Endothelial cell of umbilical vein (primary cell): ENCODE results near the gene MLX. TPM values are rescaled to one million over a fixed set of nuclear protein-coding genes. Genes with fewer than 3 reads are reported as not detected.

Experiments
- BruUV-seq: library from RNA; stranded (reverse); fragments of 400-500 nt; replicated peaks from 2 replicates; lab custom pipeline; 2021; lab: Mats Ljungman, UMichigan
- CTCF ChIA-PET: fragments of 300-600, 350-600 bp; sonication (Branson Sonifier 250); formaldehyde crosslinking; loops from one replicate; lab custom pipeline; 2021; ENCODE audit warnings: antibody characterized with exemption, inconsistent platforms; lab: Charles Lee
- POLR2A ChIA-PET: fragments of 300-600, 350-600 bp; sonication (Branson Sonifier 250); formaldehyde crosslinking; loops from one replicate; lab custom pipeline; 2021; ENCODE audit warnings: antibody characterized with exemption, inconsistent platforms; lab: Charles Lee
- DNase-seq: peaks from one replicate; pipeline ENCODE4 v3.0.0-alpha.2; 2011; ENCODE audit warnings: low read depth, low spot score
- FAIRE-seq: peaks from 2 replicates; lab custom pipeline; 2011; peaks lifted over from hg19 to GRCh38; lab: Jason Lieb, UNC
- H2AFZ ChIP-seq: 2 replicates; pipeline ENCODE4 v1.6.0; 2012; ENCODE audit warnings: low read depth, low read length, control low read depth, inconsistent platforms
- H3K27ac ChIP-seq: 2 replicates; pipeline ENCODE4 v1.5.1; 2011; ENCODE audit warnings: low read depth, mild to moderate bottlenecking, control low read depth, low read length, moderate library complexity; ENCODE audit not compliant: insufficient read depth
- H3K27me3 ChIP-seq, 2 experiments: 2 replicates each; pipeline versions ENCODE4 v1.6.0 to v1.6.1; 2011; ENCODE audit warnings: low read length in 2 of 2, mixed read lengths in 1 of 2; ENCODE audit not compliant: control insufficient read depth in 2 of 2, insufficient read depth in 2 of 2
- H3K36me3 ChIP-seq, 2 experiments: 2 replicates in 1 of 2; 3 replicates in 1 of 2; pipeline ENCODE4 v1.5.1; 2011; ENCODE audit warnings: low read length in 2 of 2, mild to moderate bottlenecking in 1 of 2, moderate library complexity in 1 of 2; ENCODE audit not compliant: control insufficient read depth in 2 of 2, insufficient read depth in 2 of 2; ENCODE audit errors: extremely low read depth in 1 of 2
- H3K4me1 ChIP-seq: 3 replicates; pipeline ENCODE4 v1.5.1; 2011; ENCODE audit warnings: mild to moderate bottlenecking, low read length; ENCODE audit not compliant: control insufficient read depth, insufficient read depth; ENCODE audit errors: extremely low read depth
- H3K4me2 ChIP-seq: 2 replicates; pipeline ENCODE4 v1.6.1; 2011; ENCODE audit warnings: low read length, control low read depth, mixed read lengths; ENCODE audit not compliant: insufficient read depth
- H3K4me3 ChIP-seq, 3 experiments: fragments of 200-600 bp in 1 of 3; sonication (generic), shearing (Covaris generic) in 1 of 3; replicated peaks in 1 of 3; 2 replicates each; pipeline ENCODE4 v1.5.1; 2011 to 2016; ENCODE audit warnings: control low read depth in 3 of 3, low read length in 3 of 3, mild to moderate bottlenecking in 2 of 3, inconsistent platforms in 1 of 3, low read depth in 1 of 3, moderate library complexity in 1 of 3; ENCODE audit not compliant: insufficient read depth in 1 of 3
- H3K79me2 ChIP-seq: 2 replicates; pipeline ENCODE4 v1.6.0; 2012; ENCODE audit warnings: low read length, inconsistent platforms; ENCODE audit not compliant: control insufficient read depth, insufficient read depth
- H3K9ac ChIP-seq: replicated peaks from 2 replicates; pipeline ENCODE3; 2011; ENCODE audit warnings: low read length, control low read depth; ENCODE audit not compliant: insufficient read depth; ENCODE audit errors: extremely low read depth
- H3K9me1 ChIP-seq: replicated peaks from 3 replicates; pipeline ENCODE4 v1.6.0; 2011; ENCODE audit warnings: mild to moderate bottlenecking, low read length; ENCODE audit not compliant: control insufficient read depth, insufficient read depth; ENCODE audit errors: extremely low read depth
- H3K9me3 ChIP-seq: replicated peaks from 2 replicates; pipeline ENCODE4 v1.5.1; 2012; ENCODE audit warnings: low read length, inconsistent platforms; ENCODE audit not compliant: control insufficient read depth, insufficient read depth
- H4K20me1 ChIP-seq: replicated peaks from 2 replicates; pipeline ENCODE3; 2011; ENCODE audit warnings: mild to moderate bottlenecking, low read length; ENCODE audit not compliant: control insufficient read depth, insufficient read depth; ENCODE audit errors: extremely low read depth
- EZH2 ChIP-seq: IDR thresholded peaks from 2 replicates; pipeline ENCODE4 v1.6.1; 2012; ENCODE audit warnings: borderline replicate concordance, low read depth, mild to moderate bottlenecking, moderate library complexity, low read length, inconsistent platforms; ENCODE audit not compliant: severe bottlenecking
- FOS ChIP-seq: IDR thresholded peaks from 2 replicates; pipeline ENCODE4 v1.6.1; 2011; ENCODE audit warnings: mild to moderate bottlenecking, low read length, moderate library complexity, borderline replicate concordance; ENCODE audit not compliant: insufficient read depth
- GATA2 ChIP-seq: IDR thresholded peaks from 2 replicates; pipeline ENCODE4 v1.7.0; 2011; ENCODE audit warnings: low read depth, mild to moderate bottlenecking, moderate library complexity, mixed read lengths, low read length; ENCODE audit not compliant: insufficient read length, insufficient read depth
- JUN ChIP-seq: IDR thresholded peaks from 2 replicates; pipeline ENCODE4 v1.6.1; 2011; ENCODE audit warnings: borderline replicate concordance, low read depth; ENCODE audit not compliant: insufficient read length, insufficient read depth
- MYC ChIP-seq: IDR thresholded peaks from one replicate; pipeline ENCODE4 v1.6.1; 2011; ENCODE audit warnings: mild to moderate bottlenecking, low read depth, low read length
- POLR2A ChIP-seq: IDR thresholded peaks from 2 replicates; pipeline ENCODE4 v1.6.1; 2012; ENCODE audit warnings: low read depth, mild to moderate bottlenecking, control low read depth, low read length
- POLR2AphosphoS5 ChIP-seq: IDR thresholded peaks from 2 replicates; pipeline ENCODE4 v1.6.1; 2012; ENCODE audit warnings: low read depth, mild to moderate bottlenecking, control low read depth, low read length, moderate library complexity; ENCODE audit not compliant: insufficient read depth
- dilution Hi-C: fragments of 300-500 bp; cut with MboI; formaldehyde crosslinking; loops from one replicate; pipeline ENCODE4 v1.15.0; 2019; ENCODE audit warnings: low sequenced_read_pairs; ENCODE audit not compliant: extremely low pct_ligation_motif_present
- intact Hi-C: fragments of 100-400 bp; cut with micrococcal nuclease; formaldehyde crosslinking; loops from one replicate; pipeline ENCODE4 v1.10.0; 2022
- polyA plus RNA-seq, 4 experiments: library from polyadenylated mRNA; depleted of rRNA in 3 of 4; stranded (reverse) in 3 of 4; unstranded in 1 of 4; fragments of >200 nt; gene quantifications; 2 replicates each; pipeline versions ENCODE4 v1.2.1 to v1.2.3, GENCODE V29; 2011 to 2012; ENCODE audit warnings: missing spikeins in 1 of 4
- total RNA-seq: library from RNA; stranded (reverse); gene quantifications from 2 replicates; pipeline ENCODE4 v1.2.3, GENCODE V29; 2021
- TF ChIP-seq, protein P1 (sequence below): IDR thresholded peaks from 2 replicates; pipeline ENCODE4 v1.6.1; 2011; ENCODE audit not compliant: insufficient read depth, insufficient read length
- TF ChIP-seq, protein P2 (sequence below), 2 donors: IDR thresholded peaks; 1 replicate in 1 of 2; 2 replicates in 1 of 2; pipeline ENCODE4 v1.5.1; 2011; ENCODE audit warnings: low read length in 2 of 2, mild to moderate bottlenecking in 2 of 2, moderate library complexity in 2 of 2, control low read depth in 1 of 2, inconsistent platforms in 1 of 2, low read depth in 1 of 2; ENCODE audit not compliant: insufficient read depth in 1 of 2; ENCODE audit errors: extremely low read depth in 1 of 2

The MLX gene
- total and polyA plus RNA-seq, 2 donors (not counting 3 experiments of a cell fraction or from before 2014, with no cell fraction given), result 40.3 to 42.7 TPM

DNA sequence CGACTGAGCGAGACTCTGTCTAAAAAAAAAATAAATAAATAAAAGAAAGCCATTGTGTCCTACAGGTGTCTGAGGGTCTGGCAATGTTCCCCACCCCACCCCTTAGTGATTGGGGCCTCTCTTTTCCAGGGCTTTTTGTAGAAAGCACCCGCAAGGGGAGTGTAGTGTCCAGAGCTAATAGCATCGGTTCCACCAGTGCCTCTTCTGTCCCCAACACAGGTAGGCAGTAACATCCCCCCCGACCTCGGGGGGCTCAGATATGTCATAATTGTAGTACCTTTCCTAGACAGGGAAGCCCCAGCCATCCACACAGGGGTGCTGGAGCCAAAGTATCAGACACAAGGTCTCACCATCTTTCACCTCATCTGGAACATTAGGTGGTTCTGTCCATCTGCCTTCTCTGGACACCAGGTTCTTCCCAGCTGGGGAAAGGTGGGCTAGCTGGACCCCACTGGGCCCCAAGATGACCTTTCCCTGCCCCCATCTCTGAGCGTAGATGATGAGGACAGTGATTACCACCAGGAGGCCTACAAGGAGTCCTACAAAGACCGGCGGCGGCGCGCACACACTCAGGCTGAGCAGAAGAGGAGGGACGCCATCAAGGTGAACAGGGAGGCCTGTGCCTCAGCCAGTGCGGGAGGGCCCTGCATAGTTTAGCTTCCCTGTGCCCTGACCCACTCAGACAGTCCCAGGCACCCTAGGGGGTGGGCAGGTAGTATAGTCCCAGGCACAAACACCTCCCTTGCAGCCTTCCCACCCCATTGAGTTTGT, 1.6 kb downstream of the MLX start:
- intact Hi-C loops (no loop called here), dilution Hi-C loops (no loop called here)
- no TSS peak for BruUV-seq
- POLR2A ChIA-PET, result no interaction called here
- Histone ChIP-seq H3K27ac (no peak overlapping the region), H3K36me3 (peaks cover 30 to 52% of the 10 kb centered on the region in 2 experiments), H3K9me1 (no peaks in the 10 kb centered on the region), H3K4me3 (no peak overlapping the region), H3K9ac (no peak overlapping the region), H4K20me1 (no peaks in the 10 kb centered on the region), H3K9me3 (no peaks in the 10 kb centered on the region), H3K4me1 (peaks cover 17% of the 10 kb centered on the region), H3K4me2 (no peak overlapping the region), H3K27me3 (no peaks in the 10 kb centered on the region), H3K79me2 (peaks cover 20% of the 10 kb centered on the region), H2AFZ (no peak overlapping the region)
- CTCF ChIA-PET, result interaction anchor here (0.9 to 5.4 kb wide), 4 partner anchors 9 to 256 kb away, joined by 3 to 38 read pairs (median 4); partner anchors contain the start of genes CCR10 and PSMC3IP
- DNase-seq (no peak), FAIRE-seq (no peak)
- TF ChIP-seq MYC (no peak), POLR2A (peak; percentile 32)

DNA sequence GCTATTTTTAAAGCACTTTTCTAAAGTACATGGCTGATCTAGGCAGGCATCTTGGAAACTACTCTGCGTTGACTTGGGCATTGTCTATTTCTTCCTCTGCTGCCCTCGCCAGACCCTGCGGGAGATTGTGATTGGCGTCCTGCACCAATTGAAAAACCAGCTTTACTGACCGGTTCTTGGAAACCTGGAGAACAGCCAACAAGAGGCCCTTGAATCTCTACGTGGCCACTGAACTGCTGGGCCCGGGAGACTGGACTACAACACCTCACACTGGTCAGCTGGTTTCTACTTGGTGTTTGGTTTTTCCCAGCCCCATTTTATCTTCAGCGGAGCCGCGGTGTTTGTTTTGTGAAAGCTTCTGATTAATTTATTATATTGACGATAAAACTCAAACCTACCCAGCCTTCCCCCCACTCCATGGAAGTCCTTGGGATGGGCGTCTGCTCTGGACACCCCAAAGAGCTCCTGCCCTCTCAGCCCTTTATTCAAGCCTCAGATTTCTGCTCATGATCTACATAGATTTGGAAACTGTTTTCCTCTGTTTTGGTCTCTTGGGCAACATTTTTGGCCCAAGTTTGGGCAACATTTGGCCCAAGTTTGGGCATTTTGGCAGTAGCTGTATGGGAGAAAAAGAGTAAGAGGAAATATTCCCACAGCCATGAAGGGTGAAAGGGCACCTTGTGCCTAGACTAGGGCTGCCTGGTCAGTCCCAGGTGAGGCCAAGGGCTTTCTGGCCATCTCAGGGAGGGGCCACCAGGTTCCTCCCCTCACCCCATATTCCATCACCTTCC, 4.7 kb downstream of the MLX start:
- Histone ChIP-seq H3K27me3 (no peaks in the 10 kb centered on the region), H3K36me3 (peaks cover 26 to 39% of the 10 kb centered on the region in 2 experiments), H3K9ac (no peak overlapping the region), H3K9me3 (no peaks in the 10 kb centered on the region), H3K27ac (no peak overlapping the region), H3K9me1 (no peaks in the 10 kb centered on the region), H3K4me2 (no peak overlapping the region), H2AFZ (no peak overlapping the region), H3K4me3 (no peak overlapping the region), H4K20me1 (no peaks in the 10 kb centered on the region), H3K79me2 (peaks cover 24% of the 10 kb centered on the region), H3K4me1 (peaks cover 16% of the 10 kb centered on the region)
- DNase-seq (no peak), FAIRE-seq (no peak)
- dilution Hi-C loops (no loop called here), intact Hi-C loops (no loop called here)
- no peak for TF ChIP-seq POLR2AphosphoS5
- TF ChIP-seq JUN, result no peak
- TF ChIP-seq FOS, result no peak
- TF ChIP-seq, protein P1, sequence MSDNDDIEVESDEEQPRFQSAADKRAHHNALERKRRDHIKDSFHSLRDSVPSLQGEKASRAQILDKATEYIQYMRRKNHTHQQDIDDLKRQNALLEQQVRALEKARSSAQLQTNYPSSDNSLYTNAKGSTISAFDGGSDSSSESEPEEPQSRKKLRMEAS, result no peak
- TF ChIP-seq, protein P2, sequence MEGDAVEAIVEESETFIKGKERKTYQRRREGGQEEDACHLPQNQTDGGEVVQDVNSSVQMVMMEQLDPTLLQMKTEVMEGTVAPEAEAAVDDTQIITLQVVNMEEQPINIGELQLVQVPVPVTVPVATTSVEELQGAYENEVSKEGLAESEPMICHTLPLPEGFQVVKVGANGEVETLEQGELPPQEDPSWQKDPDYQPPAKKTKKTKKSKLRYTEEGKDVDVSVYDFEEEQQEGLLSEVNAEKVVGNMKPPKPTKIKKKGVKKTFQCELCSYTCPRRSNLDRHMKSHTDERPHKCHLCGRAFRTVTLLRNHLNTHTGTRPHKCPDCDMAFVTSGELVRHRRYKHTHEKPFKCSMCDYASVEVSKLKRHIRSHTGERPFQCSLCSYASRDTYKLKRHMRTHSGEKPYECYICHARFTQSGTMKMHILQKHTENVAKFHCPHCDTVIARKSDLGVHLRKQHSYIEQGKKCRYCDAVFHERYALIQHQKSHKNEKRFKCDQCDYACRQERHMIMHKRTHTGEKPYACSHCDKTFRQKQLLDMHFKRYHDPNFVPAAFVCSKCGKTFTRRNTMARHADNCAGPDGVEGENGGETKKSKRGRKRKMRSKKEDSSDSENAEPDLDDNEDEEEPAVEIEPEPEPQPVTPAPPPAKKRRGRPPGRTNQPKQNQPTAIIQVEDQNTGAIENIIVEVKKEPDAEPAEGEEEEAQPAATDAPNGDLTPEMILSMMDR (IDR thresholded peaks at IDR 0.05; ENCODE audit: extremely low read depth in 1 of 2, insufficient read depth in 1 of 2, low read depth in 1 of 2, low read length in 2 of 2), result no peak
- TF ChIP-seq POLR2A, result no peak
- no peak for TF ChIP-seq MYC
- no peak for TF ChIP-seq GATA2
- TF ChIP-seq EZH2, result no peak
- BruUV-seq, result TSS peak; percentile 3
- ChIA-PET POLR2A (interaction anchor here (0.5 kb wide), 1 partner anchor 1008 kb away, joined by 3 read pairs; no protein-coding TSS in a partner anchor), CTCF (no interaction called here)
